Hepatocyte (in vitro differentiated cells): Measurements from ENCODE around the gene LRRC28.

ENCODE experiments used
- CTCF ChIP-seq: fragments of 200-600 bp; sonication (generic); IDR thresholded peaks from 2 replicates; pipeline ENCODE4 v1.5.1; 2016; ENCODE audit warnings: antibody characterized with exemption, mild to moderate bottlenecking; ENCODE audit not compliant: poor library complexity
- EZH2 ChIP-seq: fragments of 200-600 bp; sonication (generic); IDR thresholded peaks from 2 replicates; pipeline ENCODE4 v1.6.1; 2016; ENCODE audit warnings: antibody characterized with exemption, mild to moderate bottlenecking, borderline replicate concordance

GRCh38 chr15:99350408-99350807 is 99.1 kb downstream of the LRRC28 start:
- TF ChIP-seq CTCF (no peak), EZH2 (no peak)
